HG02938 (cell line): ENCODE measurements around the gene HMGN4.
"Not testable (repeated sequence)": the region's sequence is repeated elsewhere in the genome, so short reads cannot be mapped to it uniquely, and the experiment has no call there.

ENCODE experiments used
- ATAC-seq: cut with Tn5 transposase; IDR thresholded peaks from one replicate; pipeline ENCODE4 v1.9.1; 2021; ENCODE audit warnings: mild to moderate bottlenecking, moderate library complexity; ENCODE audit not compliant: unreplicated experiment

The HMGN4 gene

GRCh38 chr6:26521600-26522391 is 16.4 kb upstream of the HMGN4 start:
- ATAC-seq = peak; percentile 57

GRCh38 chr6:26522486-26523228 is 15.5 kb upstream of the HMGN4 start:
- not testable (repeated sequence) for ATAC-seq

- not testable (repeated sequence) for ATAC-seq
These were observed 13.9 kb upstream of the HMGN4 start for GRCh38 chr6:26524314-26524713.

- no peak for ATAC-seq
These were observed 13.3 kb upstream of the HMGN4 start for GRCh38 chr6:26524722-26525370.

- no peak for ATAC-seq
These were observed 12.3 kb upstream of the HMGN4 start for GRCh38 chr6:26525838-26526237.

- ATAC-seq = no peak
These were observed 11.2 kb upstream of the HMGN4 start for GRCh38 chr6:26526928-26527327.

- no peak for ATAC-seq
These were observed 8.0 kb upstream of the HMGN4 start for GRCh38 chr6:26530203-26530602.

- no peak for ATAC-seq
These were observed 6.3 kb upstream of the HMGN4 start for GRCh38 chr6:26531897-26532296.

GRCh38 chr6:26532699-26533531 is 5.3 kb upstream of the HMGN4 start:
- ATAC-seq = no peak

GRCh38 chr6:26533532-26533931 is 4.6 kb upstream of the HMGN4 start:
- no peak for ATAC-seq

GRCh38 chr6:26534681-26535465 is 3.3 kb upstream of the HMGN4 start:
- no peak for ATAC-seq

GRCh38 chr6:26536571-26537159 is 1.5 kb upstream of the HMGN4 start:
- ATAC-seq = no peak

- peak; percentile 43 for ATAC-seq
These were observed 863 bp upstream of the HMGN4 start for GRCh38 chr6:26537160-26537845.

GRCh38 chr6:26538572-26538902 is 371 bp downstream of the HMGN4 start:
- ATAC-seq = peak; percentile 2

GRCh38 chr6:26539071-26539615 is 977 bp downstream of the HMGN4 start:
- no peak for ATAC-seq

GRCh38 chr6:26541579-26541978 is 3.4 kb downstream of the HMGN4 start:
- ATAC-seq = no peak

- ATAC-seq = no peak
These were observed 5.8 kb downstream of the HMGN4 start for GRCh38 chr6:26543953-26544352.

GRCh38 chr6:26544473-26544872 is 6.3 kb downstream of the HMGN4 start:
- ATAC-seq = no peak

GRCh38 chr6:26545627-26546026 is 7.5 kb downstream of the HMGN4 start:
- ATAC-seq = no peak
